Erythroblast (primary cell): Measurements from ENCODE around the gene CCDC152.
"Not testable (repeated sequence)": the region's sequence is repeated elsewhere in the genome, so short reads cannot be mapped to it uniquely, and the experiment has no call there.

Experiments used
- DNase-seq, 2 experiments: peaks; one replicate each; lab custom pipeline; 2025; lab: John Stamatoyannopoulos, UW
- GATA1 ChIP-seq: IDR thresholded peaks from 2 replicates; pipeline ENCODE4 v1.6.1; 2011; ENCODE audit warnings: low read depth, mild to moderate bottlenecking, control low read depth, low read length, moderate library complexity
- POLR2A ChIP-seq: IDR thresholded peaks from 2 replicates; pipeline ENCODE4 v1.6.1; 2011; ENCODE audit warnings: mild to moderate bottlenecking, low read length

The CCDC152 gene

DNA sequence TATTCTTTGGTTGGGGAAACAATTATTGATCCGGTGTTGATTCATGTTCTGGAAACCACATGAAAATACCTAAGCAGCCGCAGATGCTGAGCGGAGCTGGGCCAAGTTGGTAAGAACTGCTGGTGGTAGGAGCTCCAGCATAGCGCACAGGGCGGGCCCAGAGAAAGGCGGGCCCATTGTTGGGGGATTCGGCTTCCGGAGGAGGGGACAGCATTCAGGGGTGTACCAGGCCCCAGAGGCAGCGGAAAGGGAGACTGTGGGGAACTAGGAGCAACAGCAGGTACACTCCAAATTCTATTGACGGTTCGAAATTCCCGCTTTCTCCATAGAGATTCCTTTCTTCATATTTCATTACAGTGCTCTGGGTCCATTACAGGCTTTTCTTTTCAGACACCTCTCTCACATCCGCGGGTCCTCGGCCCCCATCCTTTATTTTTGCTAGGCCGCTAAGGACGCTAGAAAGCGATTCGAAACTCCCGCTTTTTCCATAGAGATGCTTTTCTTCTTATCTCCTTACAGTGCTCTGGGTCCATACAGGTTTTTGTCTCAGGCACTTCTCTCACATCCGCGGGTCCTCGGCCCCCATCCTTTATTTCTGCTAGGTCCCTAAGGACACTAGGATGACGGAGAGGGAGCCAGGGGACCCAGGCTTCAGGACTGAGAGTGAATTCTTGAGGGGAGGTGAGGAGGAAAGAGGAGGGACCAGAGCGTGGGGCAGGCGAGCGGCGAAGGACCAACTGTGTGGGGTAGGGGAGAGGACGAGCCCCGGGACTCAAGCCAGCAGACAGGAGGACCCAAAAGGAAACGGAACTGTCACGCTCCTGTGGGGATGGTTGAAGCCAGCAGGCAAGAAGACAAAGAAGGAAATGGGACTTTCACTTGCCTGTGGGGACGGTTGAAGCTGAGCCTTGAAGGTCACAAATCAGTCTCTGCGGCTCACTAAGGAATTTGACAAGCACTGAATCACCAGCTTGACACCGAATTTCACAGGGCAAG lies at the start of gene CCDC152:
Gene CCDC152 (plus strand): TSS at position 213 of the 996 bp plus-strand sequence. CDS start 2,304 bp downstream, outside the sequence.
- TF ChIP-seq POLR2A, result peak; percentile 15
- TF ChIP-seq GATA1, result no peak

GRCh38 chr5:42715785-42716184 lies 40.8 kb upstream of the CCDC152 start:
- no peak for DNase-seq
- no peak for TF ChIP-seq POLR2A
- TF ChIP-seq GATA1, result no peak

More for the DNA sequence above, at the start of gene CCDC152:
- peak; percentile 17 to 23 for DNase-seq

DNA sequence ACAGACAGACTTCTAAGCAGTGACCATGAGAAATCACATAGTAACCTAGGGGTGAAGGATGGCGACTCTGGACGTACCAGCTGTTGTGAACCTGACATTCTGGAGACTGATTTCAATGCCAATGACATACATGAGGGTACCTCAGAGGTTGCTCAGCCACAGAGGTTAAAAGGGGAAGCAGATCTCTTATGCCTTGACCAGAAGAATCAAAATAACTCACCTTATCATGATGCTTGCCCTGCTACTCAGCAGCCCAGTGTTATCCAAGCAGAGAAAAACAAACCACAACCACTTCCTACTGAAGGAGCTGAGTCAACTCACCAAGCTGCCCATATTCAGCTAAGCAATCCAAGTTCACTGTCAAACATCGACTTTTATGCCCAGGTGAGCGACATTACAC lies 38.0 kb upstream of the CCDC152 start:
- no peak for DNase-seq
- no peak for TF ChIP-seq POLR2A
- TF ChIP-seq GATA1, result no peak

DNA sequence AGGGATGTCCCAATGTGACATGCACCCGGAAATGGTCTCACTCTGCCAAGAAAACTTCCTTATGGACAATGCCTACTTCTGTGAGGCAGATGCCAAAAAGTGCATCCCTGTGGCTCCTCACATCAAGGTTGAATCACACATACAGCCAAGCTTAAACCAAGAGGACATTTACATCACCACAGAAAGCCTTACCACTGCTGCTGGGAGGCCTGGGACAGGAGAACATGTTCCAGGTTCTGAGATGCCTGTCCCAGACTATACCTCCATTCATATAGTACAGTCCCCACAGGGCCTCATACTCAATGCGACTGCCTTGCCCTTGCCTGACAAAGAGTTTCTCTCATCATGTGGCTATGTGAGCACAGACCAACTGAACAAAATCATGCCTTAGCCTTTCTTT lies 37.6 kb upstream of the CCDC152 start:
- TF ChIP-seq GATA1 (no peak), POLR2A (no peak)
- DNase-seq, result no peak

DNA sequence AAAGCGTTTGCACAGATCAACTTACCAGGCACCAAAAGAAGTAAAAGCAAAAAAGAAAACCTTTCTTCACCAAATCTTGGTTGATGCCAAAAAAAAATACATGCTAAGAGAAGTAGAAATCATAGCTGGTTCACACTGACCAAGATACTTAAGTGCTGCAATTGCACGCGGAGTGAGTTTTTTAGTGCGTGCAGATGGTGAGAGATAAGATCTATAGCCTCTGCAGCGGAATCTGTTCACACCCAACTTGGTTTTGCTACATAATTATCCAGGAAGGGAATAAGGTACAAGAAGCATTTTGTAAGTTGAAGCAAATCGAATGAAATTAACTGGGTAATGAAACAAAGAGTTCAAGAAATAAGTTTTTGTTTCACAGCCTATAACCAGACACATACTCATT lies 36.4 kb upstream of the CCDC152 start:
- no peak for DNase-seq
- TF ChIP-seq POLR2A, result no peak
- TF ChIP-seq GATA1, result no peak

DNA sequence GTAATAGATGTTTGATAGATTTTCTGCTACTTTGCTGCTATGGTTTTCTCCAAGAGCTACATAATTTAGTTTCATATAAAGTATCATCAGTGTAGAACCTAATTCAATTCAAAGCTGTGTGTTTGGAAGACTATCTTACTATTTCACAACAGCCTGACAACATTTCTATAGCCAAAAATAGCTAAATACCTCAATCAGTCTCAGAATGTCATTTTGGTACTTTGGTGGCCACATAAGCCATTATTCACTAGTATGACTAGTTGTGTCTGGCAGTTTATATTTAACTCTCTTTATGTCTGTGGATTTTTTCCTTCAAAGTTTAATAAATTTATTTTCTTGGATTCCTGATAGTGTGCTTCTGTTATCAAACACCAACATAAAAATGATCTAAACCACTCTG lies 35.1 kb upstream of the CCDC152 start:
- DNase-seq, result no peak
- no peak for TF ChIP-seq GATA1
- no peak for TF ChIP-seq POLR2A

DNA sequence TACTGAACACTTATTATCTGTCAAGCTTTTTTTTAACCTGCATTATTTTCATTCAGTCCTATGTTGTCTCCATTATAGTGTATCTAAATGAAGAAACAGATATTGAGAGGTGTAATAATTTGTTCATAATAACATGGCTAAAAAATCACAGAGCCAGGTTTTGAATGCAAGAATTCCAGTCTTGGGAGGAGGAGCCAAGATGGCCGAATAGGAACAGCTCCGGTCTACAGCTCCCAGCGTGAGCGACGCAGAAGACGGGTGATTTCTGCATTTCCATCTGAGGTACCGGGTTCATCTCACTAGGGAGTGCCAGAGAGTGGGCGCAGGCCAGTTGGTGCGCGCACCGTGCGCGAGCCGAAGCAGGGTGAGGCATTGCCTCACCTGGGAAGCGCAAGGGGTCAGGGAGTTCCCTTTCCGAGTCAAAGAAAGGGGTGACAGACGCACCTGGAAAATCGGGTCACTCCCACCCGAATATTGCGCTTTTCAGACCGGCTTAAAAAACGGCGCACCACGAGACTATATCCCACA lies 22.0 kb upstream of the CCDC152 start:
- DNase-seq, result not testable (repeated sequence)

GRCh38 chr5:42740920-42741319 lies 15.7 kb upstream of the CCDC152 start:
- no peak for TF ChIP-seq GATA1
- no peak for TF ChIP-seq POLR2A
- DNase-seq, result no peak

DNA sequence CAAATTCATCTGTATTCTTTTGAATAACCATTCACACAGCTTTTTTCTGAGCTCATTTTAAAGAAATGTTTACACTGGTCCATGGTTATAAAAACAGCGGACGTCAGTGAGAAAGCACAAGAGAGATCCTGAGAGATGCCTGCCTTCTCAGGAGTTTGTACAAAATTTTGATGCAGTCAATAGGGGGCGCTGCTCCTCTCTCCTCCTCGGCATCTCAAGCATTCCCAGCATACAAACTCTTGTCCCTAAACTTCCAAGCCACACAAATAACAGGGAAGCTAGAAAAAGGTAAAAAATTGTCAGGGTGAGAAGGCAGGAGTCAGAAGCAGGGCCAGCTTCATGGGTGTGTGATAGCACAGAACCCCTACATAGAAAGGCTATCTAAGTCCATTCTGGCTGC lies 11.2 kb upstream of the CCDC152 start:
- peak; percentile 15 to 43 for DNase-seq
- no peak for TF ChIP-seq GATA1
- no peak for TF ChIP-seq POLR2A

GRCh38 chr5:42745856-42746255 lies 10.8 kb upstream of the CCDC152 start:
- DNase-seq, result no peak

GRCh38 chr5:42749020-42749419 lies 7.6 kb upstream of the CCDC152 start:
- TF ChIP-seq POLR2A (no peak), GATA1 (no peak)
- DNase-seq, result no peak

More at GRCh38 chr5:42745856-42746255, 10.8 kb upstream of the CCDC152 start:
- TF ChIP-seq GATA1 (no peak), POLR2A (no peak)

DNA sequence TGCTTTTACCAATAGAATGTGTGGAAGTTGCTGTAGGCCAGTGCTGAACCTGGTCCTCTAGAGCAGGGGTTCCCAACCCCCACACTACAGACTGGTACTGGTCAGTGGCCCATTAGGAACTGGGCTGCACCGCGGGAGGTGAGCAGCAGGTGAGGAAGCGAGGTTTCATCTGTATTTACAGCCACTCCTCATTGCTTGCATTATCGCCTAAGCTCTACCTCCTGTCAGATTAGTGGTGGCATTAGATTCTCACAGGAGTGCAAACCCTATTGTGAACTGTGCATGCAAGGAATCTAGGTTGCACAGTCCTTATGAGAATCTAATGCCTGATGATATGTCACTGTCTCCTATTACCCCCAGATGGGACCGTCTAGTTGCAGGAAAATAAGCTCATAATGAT lies 6.1 kb upstream of the CCDC152 start:
- DNase-seq, result no peak
- TF ChIP-seq GATA1 (no peak), POLR2A (no peak)

DNA sequence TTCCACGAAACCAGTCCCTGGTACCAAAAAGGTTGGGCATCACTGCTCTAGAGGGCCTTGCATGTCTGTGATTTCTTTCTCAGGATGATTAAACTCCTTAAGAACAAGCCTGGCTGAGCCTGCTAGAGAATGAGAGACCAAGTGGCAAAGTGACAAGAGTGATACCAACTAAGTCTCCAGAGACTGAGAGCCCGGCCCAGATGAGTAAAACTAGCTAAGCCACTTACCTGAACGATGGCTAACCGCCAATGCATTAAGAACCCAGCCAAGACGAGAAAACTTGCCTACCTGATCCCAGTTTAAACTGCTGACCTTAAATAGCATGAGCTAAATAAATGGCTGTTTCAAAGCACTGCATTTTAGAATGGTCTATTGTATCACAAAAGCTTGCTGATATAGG lies 5.6 kb upstream of the CCDC152 start:
- TF ChIP-seq POLR2A (no peak), GATA1 (no peak)
- DNase-seq, result no peak

- DNase-seq, result no peak
- TF ChIP-seq GATA1 (no peak), POLR2A (no peak)
Observed at GRCh38 chr5:42753099-42753498, 3.5 kb upstream of the CCDC152 start.

DNA sequence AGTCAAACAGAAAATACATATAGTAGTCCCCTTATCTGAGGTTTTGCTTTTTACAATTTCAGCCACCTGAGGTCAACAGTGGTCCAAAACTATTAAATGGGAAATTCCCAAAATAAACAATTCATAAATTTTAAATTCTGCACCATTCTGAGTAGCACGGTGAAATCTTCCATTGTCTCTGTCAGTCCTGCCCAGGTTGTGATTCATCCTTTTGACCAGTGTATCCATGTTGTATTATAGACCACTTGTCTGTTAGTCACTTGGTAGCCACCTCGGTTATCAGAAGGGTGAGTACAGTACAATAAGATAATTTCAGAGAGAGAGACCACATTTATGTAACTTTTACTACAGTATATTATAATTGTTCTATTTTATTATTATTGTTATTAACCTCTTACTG lies 2.8 kb downstream of the CCDC152 start:
- DNase-seq, result no peak

GRCh38 chr5:42760426-42760825 lies 3.8 kb downstream of the CCDC152 start:
- no peak for DNase-seq
- no peak for TF ChIP-seq GATA1
- no peak for TF ChIP-seq POLR2A

More for the DNA sequence above, 2.8 kb downstream of the CCDC152 start:
- TF ChIP-seq GATA1, result no peak
- TF ChIP-seq POLR2A, result no peak
